ENCODE data around the gene ZNF688.

DNA sequence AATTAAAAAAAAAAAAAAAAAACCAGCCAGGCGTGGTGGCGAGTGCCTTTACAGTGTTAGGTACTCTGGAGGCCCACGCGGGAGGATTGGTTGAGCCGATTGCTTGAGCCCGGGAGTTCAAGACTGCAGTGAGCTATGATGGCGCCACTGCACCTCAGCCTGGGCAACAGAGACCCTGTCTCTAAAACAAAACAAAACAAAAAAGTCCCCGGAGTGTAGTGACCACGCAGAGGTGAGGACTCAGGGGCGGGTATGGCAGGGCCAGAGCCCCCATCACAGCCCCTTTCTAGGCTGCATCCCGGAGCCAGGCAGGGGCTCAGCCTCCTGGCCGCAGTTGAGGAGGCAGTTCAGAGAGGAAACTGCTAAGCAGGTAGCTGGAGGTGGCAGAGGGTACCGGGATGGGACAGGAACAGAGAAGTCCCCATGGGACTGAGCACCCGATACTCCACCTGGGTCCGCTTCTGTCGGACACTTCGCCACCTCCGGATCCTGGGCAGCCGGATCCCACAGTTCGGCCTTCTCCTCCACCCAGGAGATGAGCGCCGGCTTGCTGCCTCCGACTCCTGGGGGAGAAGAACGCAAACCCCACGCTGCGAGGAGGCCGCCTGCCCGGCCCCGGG lies 37.7 kb downstream of the ZNF688 start:
- TF ChIP-seq EZH2 (IDR thresholded peaks at IDR 0.05; ENCODE audit: borderline replicate concordance) (no peak), EZH2phosphoT487 (IDR thresholded peaks at IDR 0.05; ENCODE audit: low read depth, severe bottlenecking, unreplicated experiment) (no peak)
- TF ChIP-seq, protein P1, sequence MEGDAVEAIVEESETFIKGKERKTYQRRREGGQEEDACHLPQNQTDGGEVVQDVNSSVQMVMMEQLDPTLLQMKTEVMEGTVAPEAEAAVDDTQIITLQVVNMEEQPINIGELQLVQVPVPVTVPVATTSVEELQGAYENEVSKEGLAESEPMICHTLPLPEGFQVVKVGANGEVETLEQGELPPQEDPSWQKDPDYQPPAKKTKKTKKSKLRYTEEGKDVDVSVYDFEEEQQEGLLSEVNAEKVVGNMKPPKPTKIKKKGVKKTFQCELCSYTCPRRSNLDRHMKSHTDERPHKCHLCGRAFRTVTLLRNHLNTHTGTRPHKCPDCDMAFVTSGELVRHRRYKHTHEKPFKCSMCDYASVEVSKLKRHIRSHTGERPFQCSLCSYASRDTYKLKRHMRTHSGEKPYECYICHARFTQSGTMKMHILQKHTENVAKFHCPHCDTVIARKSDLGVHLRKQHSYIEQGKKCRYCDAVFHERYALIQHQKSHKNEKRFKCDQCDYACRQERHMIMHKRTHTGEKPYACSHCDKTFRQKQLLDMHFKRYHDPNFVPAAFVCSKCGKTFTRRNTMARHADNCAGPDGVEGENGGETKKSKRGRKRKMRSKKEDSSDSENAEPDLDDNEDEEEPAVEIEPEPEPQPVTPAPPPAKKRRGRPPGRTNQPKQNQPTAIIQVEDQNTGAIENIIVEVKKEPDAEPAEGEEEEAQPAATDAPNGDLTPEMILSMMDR (IDR thresholded peaks at IDR 0.05; ENCODE audit: poor library complexity) = no peak
